Measurements from ENCODE around the gene CD52. TPM values are rescaled to one million over a fixed set of nuclear protein-coding genes. Genes with fewer than 3 reads are reported as not detected.

CD52 gene
- total RNA-seq, 1 experiment from 2014 or later = 2.0 TPM

- Histone ChIP-seq H3K27me3 (ENCODE audit: insufficient read depth, low read length) (no peaks in the 10 kb centered on the region), H2AFZ (ENCODE audit: low read depth, low read length, poor library complexity, severe bottlenecking) (no peak overlapping the region), H3K4me1 (ENCODE audit: control insufficient read depth in 1 of 2, insufficient read depth in 2 of 2, low read length in 2 of 2) (peaks cover 25 to 64% of the 10 kb centered on the region in 2 experiments), H3K9ac (ENCODE audit: low read length) (peak overlapping the region; percentile 50; the same call in 1 of the 2 replicates), H4K20me1 (ENCODE audit: insufficient read depth) (no peaks in the 10 kb centered on the region), H3K27ac (ENCODE audit: low read depth, low read length) (peak overlapping the region; percentile 58), H3K36me3 (ENCODE audit: control insufficient read depth in 1 of 2, insufficient read depth in 2 of 2, low read length in 2 of 2) (no peaks in the 10 kb centered on the region; a peak in 1 of 4 replicates), H3K4me3 (replicated peaks in 1 of 2; ENCODE audit: low read depth in 1 of 2, low read length in 2 of 2) (no peak overlapping the region), H3K9me2 (ENCODE audit: insufficient read depth) (no peaks in the 10 kb centered on the region), H3K9me3 (ENCODE audit: control insufficient read depth in 1 of 2, insufficient read depth in 1 of 2, low read depth in 1 of 2, low read length in 2 of 2) (no peaks in the 10 kb centered on the region), H3K79me2 (ENCODE audit: insufficient read depth, low read length) (peaks cover 10% of the 10 kb centered on the region), H3K4me2 (ENCODE audit: low read length) (peak overlapping the region; percentile 79)
- POLR2A ChIA-PET = interaction anchor here (1.0 to 1.4 kb wide), 2 partner anchors 10 to 63 kb away, joined by 3 to 4 read pairs; no protein-coding TSS in a partner anchor
- TF ChIP-seq, protein P1, sequence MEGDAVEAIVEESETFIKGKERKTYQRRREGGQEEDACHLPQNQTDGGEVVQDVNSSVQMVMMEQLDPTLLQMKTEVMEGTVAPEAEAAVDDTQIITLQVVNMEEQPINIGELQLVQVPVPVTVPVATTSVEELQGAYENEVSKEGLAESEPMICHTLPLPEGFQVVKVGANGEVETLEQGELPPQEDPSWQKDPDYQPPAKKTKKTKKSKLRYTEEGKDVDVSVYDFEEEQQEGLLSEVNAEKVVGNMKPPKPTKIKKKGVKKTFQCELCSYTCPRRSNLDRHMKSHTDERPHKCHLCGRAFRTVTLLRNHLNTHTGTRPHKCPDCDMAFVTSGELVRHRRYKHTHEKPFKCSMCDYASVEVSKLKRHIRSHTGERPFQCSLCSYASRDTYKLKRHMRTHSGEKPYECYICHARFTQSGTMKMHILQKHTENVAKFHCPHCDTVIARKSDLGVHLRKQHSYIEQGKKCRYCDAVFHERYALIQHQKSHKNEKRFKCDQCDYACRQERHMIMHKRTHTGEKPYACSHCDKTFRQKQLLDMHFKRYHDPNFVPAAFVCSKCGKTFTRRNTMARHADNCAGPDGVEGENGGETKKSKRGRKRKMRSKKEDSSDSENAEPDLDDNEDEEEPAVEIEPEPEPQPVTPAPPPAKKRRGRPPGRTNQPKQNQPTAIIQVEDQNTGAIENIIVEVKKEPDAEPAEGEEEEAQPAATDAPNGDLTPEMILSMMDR (IDR thresholded peaks at IDR 0.05 in 2 of 3, conservative IDR thresholded peaks at IDR 0.05 in 1 of 3; ENCODE audit: borderline replicate concordance in 1 of 3, insufficient read depth in 1 of 3, low read depth in 2 of 3, low read length in 2 of 3) = peak in 2 of 3 experiments; percentile 79 to 89; a peak in 4 of 6 replicates
- TF ChIP-seq, protein P2, sequence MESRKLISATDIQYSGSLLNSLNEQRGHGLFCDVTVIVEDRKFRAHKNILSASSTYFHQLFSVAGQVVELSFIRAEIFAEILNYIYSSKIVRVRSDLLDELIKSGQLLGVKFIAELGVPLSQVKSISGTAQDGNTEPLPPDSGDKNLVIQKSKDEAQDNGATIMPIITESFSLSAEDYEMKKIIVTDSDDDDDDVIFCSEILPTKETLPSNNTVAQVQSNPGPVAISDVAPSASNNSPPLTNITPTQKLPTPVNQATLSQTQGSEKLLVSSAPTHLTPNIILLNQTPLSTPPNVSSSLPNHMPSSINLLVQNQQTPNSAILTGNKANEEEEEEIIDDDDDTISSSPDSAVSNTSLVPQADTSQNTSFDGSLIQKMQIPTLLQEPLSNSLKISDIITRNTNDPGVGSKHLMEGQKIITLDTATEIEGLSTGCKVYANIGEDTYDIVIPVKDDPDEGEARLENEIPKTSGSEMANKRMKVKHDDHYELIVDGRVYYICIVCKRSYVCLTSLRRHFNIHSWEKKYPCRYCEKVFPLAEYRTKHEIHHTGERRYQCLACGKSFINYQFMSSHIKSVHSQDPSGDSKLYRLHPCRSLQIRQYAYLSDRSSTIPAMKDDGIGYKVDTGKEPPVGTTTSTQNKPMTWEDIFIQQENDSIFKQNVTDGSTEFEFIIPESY (IDR thresholded peaks at IDR 0.05; ENCODE audit: extremely low read depth, insufficient replicate concordance, low read length) = no peak
- peak; percentile 64 for ATAC-seq
- RAD21 ChIA-PET (ENCODE audit: low non-redundant PET in 1 of 2, low total read pairs in 2 of 2, uncharacterized antibody in 2 of 2, unreplicated experiment in 2 of 2) = interaction anchor here (1.2 to 2.1 kb wide), 7 partner anchors 36 to 132 kb away, joined by 3 to 11 read pairs (median 4); no protein-coding TSS in a partner anchor
- peak; percentile 58 for DNase-seq (ENCODE audit: low read depth, low spot score)
- intact Hi-C loops (cut with micrococcal nuclease) = loop anchor here (1.0 to 2.0 kb wide), 4 partner anchors 36 to 131 kb away; no protein-coding TSS in a partner anchor
- CTCF ChIA-PET = interaction anchor here (0.6 to 4.3 kb wide), 22 partner anchors 9 to 187 kb away, joined by 3 to 50 read pairs (median 8); partner anchors contain the start of genes CD52, CEP85 and HMGN2
- no TSS peak for BruUV-seq (replicated peaks)
These were observed 32.2 kb upstream of the CD52 start for GRCh38 chr1:26285366-26286063.
